HK-2 (cell line): ENCODE data around the gene IQGAP2.

Experiments used
- DNase-seq: peaks from one replicate; pipeline ENCODE4 v3.0.0-alpha.2; 2018; ENCODE audit not compliant: unreplicated experiment

IQGAP2 gene

DNA sequence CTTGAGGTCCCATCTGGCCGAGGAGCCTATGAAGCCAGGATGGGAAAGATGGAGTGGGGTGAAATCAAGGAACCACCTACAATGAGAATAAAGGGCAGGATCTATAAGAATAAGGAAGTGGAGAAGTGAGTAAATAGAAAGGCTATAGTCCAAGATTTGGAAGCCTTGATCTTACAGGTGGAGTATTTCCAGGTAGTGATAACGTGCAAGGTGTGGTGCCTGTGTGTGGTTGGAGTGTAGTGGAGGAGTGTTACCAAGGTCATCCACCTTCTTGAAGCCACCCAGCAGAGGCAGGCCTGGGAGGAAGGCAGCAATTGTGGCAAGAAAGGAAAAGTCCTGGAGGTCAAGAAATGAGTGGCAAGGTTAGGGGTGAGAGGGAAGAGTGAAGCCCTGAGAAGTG lies 72.9 kb downstream of the IQGAP2 start:
- DNase-seq: no peak

DNA sequence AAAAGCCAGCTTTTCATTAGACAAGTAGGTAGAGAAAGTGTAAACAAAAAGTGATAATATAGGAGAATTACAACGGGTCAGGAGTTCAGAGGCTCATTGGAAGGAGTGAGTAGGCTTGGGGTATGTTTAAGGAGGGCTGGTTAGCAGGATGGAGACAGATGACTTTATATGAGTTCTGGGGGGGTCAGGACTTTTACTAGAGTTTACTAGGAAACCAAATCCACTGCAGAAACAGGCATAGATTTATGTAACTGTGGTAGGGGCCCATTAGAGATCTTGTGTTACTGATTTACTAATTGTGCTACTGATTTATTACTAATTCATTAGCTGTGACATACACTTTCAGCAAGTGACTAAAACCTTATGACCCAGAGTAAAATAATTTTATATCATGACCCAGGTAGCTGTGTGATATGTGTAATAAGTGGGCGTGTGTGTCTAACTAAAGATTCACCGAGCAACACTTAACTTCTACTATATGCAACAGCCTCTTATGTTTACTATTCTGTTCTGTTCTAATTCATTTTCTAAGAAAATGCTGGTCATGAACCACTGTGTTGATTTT lies 73.5 kb downstream of the IQGAP2 start:
- no peak for DNase-seq

- DNase-seq: no peak
These were observed 74.0 kb downstream of the IQGAP2 start for GRCh38 chr5:76477061-76477460.

DNA sequence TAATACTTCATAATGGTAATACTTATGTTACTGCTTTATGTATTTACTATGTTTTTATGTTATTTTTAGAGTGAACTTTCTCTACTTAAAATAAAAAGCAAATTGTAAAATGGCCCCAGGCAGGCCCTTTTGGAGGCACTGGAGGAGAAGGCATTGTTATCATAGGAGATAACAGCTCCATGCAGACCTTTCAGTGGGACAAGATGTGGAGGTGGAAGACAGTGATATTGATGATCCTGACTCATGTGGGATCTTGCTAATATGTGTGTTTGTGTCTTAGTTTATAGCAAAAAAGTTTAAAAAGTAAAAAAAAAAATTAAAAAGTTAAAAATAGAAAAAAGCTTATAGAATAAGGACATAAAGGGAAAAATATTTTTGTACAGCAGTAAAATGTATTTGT lies 74.5 kb downstream of the IQGAP2 start:
- DNase-seq: no peak

- no peak for DNase-seq
These were observed 76.2 kb downstream of the IQGAP2 start for GRCh38 chr5:76479281-76479680.

DNA sequence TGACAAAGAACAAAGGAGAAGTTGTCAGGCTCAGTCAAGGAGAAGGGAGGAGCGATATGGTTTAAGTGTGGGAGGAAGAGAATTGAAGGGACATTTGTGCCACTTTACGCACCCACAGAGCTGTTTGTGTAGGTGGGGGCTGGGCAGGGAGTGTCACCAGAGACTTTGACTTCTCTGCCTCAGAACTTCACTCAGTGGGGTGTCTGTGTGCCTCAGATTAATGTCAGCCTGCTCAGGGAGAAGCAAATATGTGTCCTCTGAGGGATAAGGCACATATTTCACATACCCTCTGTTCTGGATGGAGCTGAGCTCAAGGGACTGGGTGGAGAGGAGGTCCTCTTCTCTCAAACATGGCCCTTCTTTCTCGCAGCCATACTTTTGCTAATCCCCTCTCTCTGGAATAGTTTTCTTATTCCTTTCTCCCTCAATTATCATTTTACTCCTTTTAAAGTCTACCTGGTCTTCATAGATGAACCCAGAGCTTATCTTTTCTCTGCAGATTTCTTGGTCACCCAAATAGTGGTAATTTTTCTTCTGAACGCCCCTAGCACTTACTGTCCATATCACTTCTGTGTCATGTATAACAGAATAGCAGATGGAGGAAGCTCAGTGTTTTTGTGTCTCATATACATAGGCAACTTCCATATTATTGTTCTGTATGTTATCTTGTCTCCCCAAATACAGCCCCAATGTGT lies 77.0 kb downstream of the IQGAP2 start:
- no peak for DNase-seq

- DNase-seq: no peak
These were observed 79.9 kb downstream of the IQGAP2 start for GRCh38 chr5:76482984-76483383.

DNA sequence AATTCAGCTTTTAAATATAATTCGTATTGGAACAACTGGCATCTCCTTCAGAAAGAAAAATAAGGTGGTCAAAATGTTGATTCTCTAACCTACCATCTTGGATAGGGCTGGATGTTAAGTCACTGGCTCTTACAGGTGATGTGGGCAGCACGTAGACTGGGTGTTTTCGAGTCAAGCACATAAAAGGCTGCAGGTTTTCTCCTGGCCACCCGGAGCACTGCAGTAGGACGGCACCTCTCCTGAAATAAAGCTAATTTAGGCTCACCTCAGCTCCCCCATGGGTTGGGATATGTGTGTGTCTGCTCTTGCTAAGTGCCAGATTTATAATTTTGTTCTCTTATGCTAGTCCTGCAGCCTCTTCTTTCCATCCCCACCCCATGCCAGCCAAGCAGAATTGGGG lies 80.3 kb downstream of the IQGAP2 start:
- DNase-seq: no peak

DNA sequence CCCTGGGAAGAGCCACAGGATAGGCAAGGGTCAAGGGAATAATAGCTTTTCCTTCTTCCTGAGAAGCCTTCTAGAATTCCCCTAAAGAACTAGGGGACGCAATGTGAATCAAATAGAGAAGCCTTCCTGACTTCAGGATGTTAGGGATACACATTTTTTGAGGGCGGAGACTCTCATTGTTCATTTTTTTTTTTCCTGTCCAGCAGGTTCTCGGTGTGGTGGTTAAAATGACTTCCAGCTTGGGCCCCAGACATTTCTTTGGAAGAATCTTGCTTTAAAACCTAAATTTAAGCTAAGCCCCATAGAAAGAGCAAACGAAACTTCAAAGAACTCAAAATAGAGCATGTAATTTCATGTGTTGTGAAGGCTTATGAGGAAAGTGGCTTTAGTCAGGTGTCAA lies 80.8 kb downstream of the IQGAP2 start:
- no peak for DNase-seq

DNA sequence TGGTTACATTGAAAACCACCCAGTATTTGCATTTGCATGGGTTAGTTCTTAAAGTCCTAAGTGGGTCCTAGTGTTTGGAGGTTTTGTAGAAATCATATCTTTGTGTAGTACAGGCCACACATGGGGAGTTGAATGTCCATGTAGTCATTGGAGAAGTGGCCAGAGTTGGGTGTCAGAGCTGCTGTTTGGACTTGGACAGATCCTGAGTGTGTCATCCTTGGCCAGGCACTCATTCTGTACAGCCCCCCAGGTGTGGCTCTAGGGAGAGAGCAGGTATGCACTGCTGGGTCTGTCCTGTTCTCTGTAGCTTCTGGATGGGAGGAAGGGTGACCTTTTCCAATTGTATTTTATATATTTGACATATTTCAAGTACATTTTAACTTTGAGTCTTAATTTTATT lies 82.4 kb downstream of the IQGAP2 start:
- no peak for DNase-seq

- DNase-seq: no peak
These were observed 84.3 kb downstream of the IQGAP2 start for GRCh38 chr5:76487386-76487785.

DNA sequence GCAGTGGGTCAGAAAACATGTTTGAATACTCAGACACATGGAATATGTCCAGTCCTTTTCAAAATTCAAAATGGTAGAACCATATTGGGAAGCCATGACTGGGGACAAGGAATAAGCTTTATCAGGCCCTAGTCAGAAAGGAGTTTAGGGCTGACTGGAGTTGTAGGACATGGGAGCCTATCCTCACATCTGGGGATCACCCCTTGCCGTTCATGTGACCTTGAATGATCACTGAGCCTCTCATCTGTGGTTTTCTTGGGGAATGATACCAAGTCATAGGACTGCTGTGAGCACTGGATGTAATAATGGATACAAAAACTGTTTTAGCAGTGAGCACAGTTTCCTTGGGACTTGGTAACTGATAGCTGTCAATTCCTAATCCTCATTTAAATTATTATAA lies 84.7 kb downstream of the IQGAP2 start:
- no peak for DNase-seq

GRCh38 chr5:76488969-76489368 lies 85.9 kb downstream of the IQGAP2 start:
- DNase-seq: no peak

DNA sequence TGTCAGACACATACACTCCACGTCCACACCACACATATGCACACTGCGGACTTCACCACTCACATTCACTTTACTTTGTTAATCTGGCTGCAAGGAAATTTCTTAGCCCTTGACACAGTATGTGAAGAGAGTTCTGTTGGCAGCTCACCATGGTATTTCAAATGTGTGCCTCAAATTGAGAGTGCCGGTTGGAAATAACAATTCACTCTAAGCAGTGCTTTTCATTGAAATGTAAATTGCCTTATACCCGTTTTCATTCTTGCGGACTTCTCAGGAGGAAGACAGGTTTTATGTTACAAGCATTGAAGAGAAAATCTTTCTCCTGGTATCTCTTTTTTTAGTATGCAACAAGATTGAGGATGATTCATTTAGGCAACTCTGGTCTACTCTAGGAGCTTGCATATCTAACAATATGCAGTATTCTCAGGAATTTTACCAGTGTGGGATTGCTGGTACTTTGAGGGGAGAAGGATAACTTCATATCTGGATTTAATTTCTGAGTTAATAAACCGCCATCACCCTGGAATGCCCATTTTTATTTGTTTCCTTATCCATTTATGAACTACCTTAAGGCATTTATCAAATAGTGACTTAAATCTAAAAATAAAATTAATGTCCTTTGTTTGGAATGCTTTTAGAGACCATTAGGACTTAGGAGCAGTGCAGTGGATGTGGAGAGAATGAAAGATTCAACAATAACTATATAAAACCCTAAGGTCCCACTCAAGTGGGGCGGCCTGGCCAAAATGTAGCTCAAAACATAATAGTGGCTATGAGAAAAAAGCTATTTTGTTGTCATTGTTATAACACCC lies 87.0 kb downstream of the IQGAP2 start:
- no peak for DNase-seq

DNA sequence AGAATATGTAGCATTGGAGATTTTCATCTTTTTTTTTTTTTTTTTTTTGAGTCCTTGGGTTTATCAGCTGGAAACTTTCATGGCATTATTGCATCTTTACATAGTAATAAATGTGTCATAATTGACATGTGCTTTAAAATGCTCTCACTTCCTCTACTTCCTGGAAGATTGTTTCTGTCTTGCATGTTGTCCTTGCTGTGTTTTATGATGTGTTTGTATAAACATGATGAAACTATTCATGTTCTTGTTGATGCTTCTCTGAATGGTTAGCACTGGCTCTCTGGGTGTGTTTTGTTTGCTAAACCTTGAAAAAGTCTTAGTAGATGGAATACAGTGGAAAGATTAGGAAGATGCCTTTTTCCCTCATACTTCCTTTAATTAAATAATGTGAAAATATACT lies 87.9 kb downstream of the IQGAP2 start:
- no peak for DNase-seq

- no peak for DNase-seq
These were observed 89.7 kb downstream of the IQGAP2 start for GRCh38 chr5:76492819-76493189.

GRCh38 chr5:76493190-76493837 lies 90.2 kb downstream of the IQGAP2 start:
- DNase-seq: no peak

GRCh38 chr5:76494201-76494600 lies 91.1 kb downstream of the IQGAP2 start:
- no peak for DNase-seq

- no peak for DNase-seq
These were observed 92.8 kb downstream of the IQGAP2 start for GRCh38 chr5:76495870-76496269.

DNA sequence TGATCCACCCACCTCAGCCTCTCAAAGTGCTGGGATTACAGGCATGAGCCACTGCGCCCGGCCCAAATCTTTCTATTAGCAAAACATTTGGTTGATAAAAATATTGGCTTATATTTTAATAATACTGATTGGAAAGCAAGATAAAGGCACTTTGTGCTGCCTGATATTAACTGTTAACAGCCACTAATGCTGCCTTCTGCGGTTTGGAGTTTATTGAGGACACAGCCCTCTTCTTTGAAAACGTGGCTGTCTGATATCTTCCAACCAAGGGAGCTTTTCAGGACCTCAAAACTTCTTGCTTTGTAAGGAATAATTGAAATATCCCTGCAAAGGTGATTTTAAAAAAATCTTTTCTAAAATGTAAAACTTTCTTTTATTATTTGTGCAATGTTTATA lies 94.0 kb downstream of the IQGAP2 start:
- DNase-seq: no peak

DNA sequence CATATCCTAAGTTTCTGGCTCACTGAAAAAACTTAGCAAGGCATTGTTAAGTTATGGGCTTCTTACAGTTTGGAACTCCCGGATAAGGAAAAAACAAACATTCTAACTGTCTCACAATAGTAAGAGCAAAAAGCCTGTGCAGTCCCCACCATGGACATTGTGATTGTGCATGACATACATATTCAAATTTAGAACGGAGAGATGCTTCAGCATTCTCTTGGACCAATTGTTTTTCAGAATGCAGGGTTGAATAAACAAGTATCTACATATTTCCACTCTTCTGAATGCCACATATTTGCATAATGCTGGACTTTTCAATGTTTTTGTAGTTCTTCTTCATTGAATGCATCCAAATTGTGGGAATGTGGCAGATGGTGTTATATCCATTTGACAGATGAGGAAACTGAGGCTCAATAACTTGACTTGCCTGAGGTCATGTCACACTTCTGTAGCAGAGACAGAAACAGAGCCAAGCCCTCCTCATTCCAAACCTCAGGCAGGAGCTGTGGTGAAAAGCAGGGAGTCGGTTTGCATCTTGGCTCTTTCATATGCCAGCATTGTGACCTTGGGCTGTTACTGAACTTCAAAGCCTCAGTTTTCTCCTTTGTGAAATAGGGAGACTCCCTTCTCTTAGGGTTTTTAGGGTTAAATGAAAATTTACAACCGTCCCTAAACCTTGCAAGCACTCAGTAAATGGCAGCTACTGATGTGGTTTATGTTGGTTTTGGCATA lies 95.1 kb downstream of the IQGAP2 start:
- no peak for DNase-seq
